HepG2 (cell line): ENCODE measurements around the gene RNF123. TPM values are rescaled to one million over a fixed set of nuclear protein-coding genes. Genes with fewer than 3 reads are reported as not detected.
A peak's percentile ranks its signal among the peaks of the same experiment; 100 is the strongest.

Source experiments
- ARID4A ChIP-seq: sonication (generic); formaldehyde crosslinking; IDR thresholded peaks from 2 replicates; pipeline ENCODE4 v1.5.0; 2020; ENCODE audit warnings: mild to moderate bottlenecking, missing genetic modification reagents, borderline replicate concordance
- DNMT1 ChIP-seq: sonication (generic); formaldehyde crosslinking; IDR thresholded peaks from 2 replicates; pipeline ENCODE4 v1.5.1; 2020; ENCODE audit warnings: mild to moderate bottlenecking, missing genetic modification reagents
- GTF2F1 ChIP-seq: fragments of 150-350 bp; IDR thresholded peaks from 2 replicates; pipeline ENCODE4 v1.6.1; 2014; ENCODE audit warnings: low read length
- KDM5A ChIP-seq: fragments of 200-600 bp; sonication (generic); IDR thresholded peaks from 2 replicates; pipeline ENCODE4 v1.7.0; 2018; ENCODE audit warnings: antibody characterized with exemption, mild to moderate bottlenecking, low read length, borderline replicate concordance
- KMT2A ChIP-seq: sonication (generic); formaldehyde crosslinking; IDR thresholded peaks from 2 replicates; pipeline ENCODE4 v1.4.0; 2020; ENCODE audit warnings: missing genetic modification reagents
- MAF1 ChIP-seq: sonication (generic); formaldehyde crosslinking; IDR thresholded peaks from 2 replicates; pipeline ENCODE4 v1.5.0; 2020; ENCODE audit warnings: missing genetic modification reagents, borderline replicate concordance
- NFATC3 ChIP-seq: sonication (generic); formaldehyde crosslinking; IDR thresholded peaks from 2 replicates; pipeline ENCODE4 v1.5.1; 2020; ENCODE audit warnings: mild to moderate bottlenecking, missing genetic modification reagents
- NPAS2 ChIP-seq: sonication (generic); formaldehyde crosslinking; IDR thresholded peaks from 2 replicates; pipeline ENCODE4 v1.8.0; 2022; ENCODE audit warnings: mild to moderate bottlenecking, missing genetic modification reagents, borderline replicate concordance
- NRL ChIP-seq: sonication (generic); formaldehyde crosslinking; IDR thresholded peaks from 2 replicates; pipeline ENCODE4 v1.5.0; 2020; ENCODE audit warnings: missing genetic modification reagents, mild to moderate bottlenecking, moderate library complexity, borderline replicate concordance
- PRDM4 ChIP-seq: sonication (generic); formaldehyde crosslinking; IDR thresholded peaks from 2 replicates; pipeline ENCODE4 v1.9.0; 2021; ENCODE audit warnings: missing genetic modification reagents, borderline replicate concordance
- RFX5 ChIP-seq: IDR thresholded peaks from 2 replicates; pipeline ENCODE4 v1.6.1; 2011; ENCODE audit warnings: low read depth, low read length, improper control_type of control experiment
- SETDB1 ChIP-seq: sonication (generic); formaldehyde crosslinking; IDR thresholded peaks from 2 replicates; pipeline ENCODE4 v1.5.1; 2020; ENCODE audit warnings: missing genetic modification reagents, mild to moderate bottlenecking, borderline replicate concordance
- SOX13 ChIP-seq, 3 experiments: fragments of 450-650 bp in 1 of 3; sonication (generic) in 1 of 3; formaldehyde crosslinking in 1 of 3; IDR thresholded peaks in 2 of 3; conservative IDR thresholded peaks in 1 of 3; 2 replicates each; pipeline versions ENCODE4 v1.5.0 to v1.6.1; 2016 to 2020; ENCODE audit warnings: antibody characterized with exemption in 1 of 3, mild to moderate bottlenecking in 1 of 3, missing compliant biosample characterization in 1 of 3, missing genetic modification reagents in 1 of 3, moderate library complexity in 1 of 3
- ZBTB8A ChIP-seq: sonication (generic); formaldehyde crosslinking; IDR thresholded peaks from 2 replicates; pipeline ENCODE4 v1.4.0; 2020; ENCODE audit warnings: mild to moderate bottlenecking, low read depth, missing genetic modification reagents, borderline replicate concordance
- ZKSCAN5 ChIP-seq: sonication (generic); formaldehyde crosslinking; IDR thresholded peaks from 2 replicates; pipeline ENCODE4 v1.5.1; 2020; ENCODE audit warnings: mild to moderate bottlenecking, missing genetic modification reagents
- ZNF496 ChIP-seq: sonication (generic); formaldehyde crosslinking; IDR thresholded peaks from 2 replicates; pipeline ENCODE4 v1.8.1; 2023; ENCODE audit warnings: mild to moderate bottlenecking, moderate library complexity, missing genetic modification reagents; ENCODE audit not compliant: insufficient replicate concordance
- ZNF501 ChIP-seq: sonication (generic); formaldehyde crosslinking; IDR thresholded peaks from 2 replicates; pipeline ENCODE4 v1.5.1; 2020; ENCODE audit warnings: mild to moderate bottlenecking, moderate library complexity, missing genetic modification reagents
- ZNF563 ChIP-seq: sonication (generic); formaldehyde crosslinking; IDR thresholded peaks from 2 replicates; pipeline ENCODE4 v1.8.0; 2022; ENCODE audit warnings: mild to moderate bottlenecking, moderate library complexity, missing genetic modification reagents
- ZNF766 ChIP-seq: sonication (generic); formaldehyde crosslinking; IDR thresholded peaks from 2 replicates; pipeline ENCODE4 v1.5.0; 2020; ENCODE audit warnings: missing genetic modification reagents, borderline replicate concordance
- polyA plus RNA-seq, 8 experiments: library from polyadenylated mRNA; depleted of rRNA in 3 of 8; stranded (reverse) in 7 of 8; unstranded in 1 of 8; fragments of >200 nt; fragmentation: Illumina TruSeq in 4 of 8; extraction: Trizol in 4 of 8; gene quantifications; 2 replicates each; pipeline versions ENCODE4 v1.2.1 to v1.2.3, GENCODE V29; 2011 to 2016; ENCODE audit warnings: low read depth in 4 of 8, missing spikeins in 1 of 8, mixed read lengths in 1 of 8; ENCODE audit not compliant: insufficient read depth in 1 of 8
- total RNA-seq, 5 experiments: library from RNA; depleted of rRNA; stranded (reverse); fragments of >200 nt; fragmentation: Illumina TruSeq; extraction: Trizol; gene quantifications; 2 replicates each; pipeline ENCODE4 v1.2.3, GENCODE V29; 2016; ENCODE audit warnings: low read depth in 1 of 5
- TF ChIP-seq, protein P1 (sequence below): sonication (generic); formaldehyde crosslinking; IDR thresholded peaks from 2 replicates; pipeline ENCODE4 v1.8.1; 2022; ENCODE audit warnings: mild to moderate bottlenecking, missing genetic modification reagents

The RNF123 gene
- total and polyA plus RNA-seq, 2 of the 13 experiments (the other 11 are each of a cell fraction or from before 2014, with no cell fraction given) = 29.9 to 82.2 TPM

DNA sequence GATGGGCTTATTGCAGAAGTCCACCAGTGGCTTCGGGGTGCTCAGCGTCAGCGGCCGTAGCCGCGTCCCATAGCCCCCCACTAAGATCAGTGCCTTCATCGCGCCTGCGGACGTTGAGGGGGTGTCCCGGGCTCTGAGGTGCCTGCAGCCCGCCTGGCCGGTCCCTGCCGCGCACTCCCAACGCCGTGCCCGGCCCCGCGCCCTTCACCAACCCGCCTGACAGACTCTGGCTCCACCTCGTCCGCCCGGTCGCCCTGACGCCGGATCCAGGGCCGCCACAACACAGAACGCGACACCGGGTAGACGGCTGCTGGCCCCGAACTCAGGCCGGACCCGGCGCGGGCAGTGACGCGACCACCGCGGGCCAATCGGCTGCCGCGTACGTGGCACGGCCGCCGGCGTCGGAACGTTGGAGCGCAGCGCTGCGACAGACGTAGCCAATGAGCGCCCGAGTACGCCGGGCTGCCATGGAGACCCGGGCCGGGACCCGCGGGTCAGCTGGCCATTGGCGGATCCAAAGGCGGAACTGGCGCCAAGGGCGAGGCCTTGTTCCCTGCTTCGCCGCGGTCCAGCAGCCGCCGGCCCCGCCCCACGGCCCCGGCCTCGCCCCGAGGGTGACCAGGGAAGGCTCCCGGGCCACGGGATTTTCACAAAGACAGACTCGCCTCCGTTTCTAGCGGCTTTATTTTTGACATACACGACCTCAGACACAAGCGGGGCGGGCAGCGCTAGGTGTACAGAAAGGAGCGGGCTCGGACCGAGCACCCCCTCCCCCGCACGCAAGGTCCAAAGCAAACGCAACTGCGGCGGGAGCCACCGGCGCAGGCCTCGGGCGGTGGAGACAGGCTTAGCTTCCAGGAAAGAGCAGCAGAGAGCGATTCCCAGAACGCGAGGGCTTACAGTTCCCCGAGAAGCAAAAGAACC is 34.5 kb downstream of the RNF123 start, which contains the start of gene GMPPB (continued):
- TF ChIP-seq ZNF563 (CRISPR knock-in tag) = no peak
- peak; percentile 78 for TF ChIP-seq ZNF501 (CRISPR knock-in tag)
- no peak; the same call in 1 of the 2 replicates for TF ChIP-seq DNMT1
- no peak for TF ChIP-seq ZBTB8A (CRISPR knock-in tag)
- TF ChIP-seq ARID4A = peak; percentile 98; the same call in 1 of the 2 replicates
- no peak for TF ChIP-seq NPAS2 (CRISPR knock-in tag)
- no peak for TF ChIP-seq NFATC3 (CRISPR knock-in tag)
- no peak for TF ChIP-seq GTF2F1
- no peak for TF ChIP-seq ZNF766
- TF ChIP-seq PRDM4 (CRISPR knock-in tag) = no peak
- TF ChIP-seq, protein P1, sequence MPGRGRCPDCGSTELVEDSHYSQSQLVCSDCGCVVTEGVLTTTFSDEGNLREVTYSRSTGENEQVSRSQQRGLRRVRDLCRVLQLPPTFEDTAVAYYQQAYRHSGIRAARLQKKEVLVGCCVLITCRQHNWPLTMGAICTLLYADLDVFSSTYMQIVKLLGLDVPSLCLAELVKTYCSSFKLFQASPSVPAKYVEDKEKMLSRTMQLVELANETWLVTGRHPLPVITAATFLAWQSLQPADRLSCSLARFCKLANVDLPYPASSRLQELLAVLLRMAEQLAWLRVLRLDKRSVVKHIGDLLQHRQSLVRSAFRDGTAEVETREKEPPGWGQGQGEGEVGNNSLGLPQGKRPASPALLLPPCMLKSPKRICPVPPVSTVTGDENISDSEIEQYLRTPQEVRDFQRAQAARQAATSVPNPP (CRISPR knock-in tag) = no peak
- TF ChIP-seq RFX5 = peak; percentile 82
- no peak for TF ChIP-seq ZNF496 (CRISPR knock-in tag)
- TF ChIP-seq MAF1 (CRISPR knock-in tag) = no peak
- TF ChIP-seq NRL = peak; percentile 84; the same call in 1 of the 2 replicates
- no peak for TF ChIP-seq ZKSCAN5 (CRISPR knock-in tag)
- no peak for TF ChIP-seq SETDB1
- peak; percentile 84 for TF ChIP-seq KDM5A
- peak; percentile 51; the same call in 1 of the 2 replicates for TF ChIP-seq KMT2A
- TF ChIP-seq SOX13 (IDR thresholded peaks at IDR 0.05) = no peak
- no peak for TF ChIP-seq SOX13 (CRISPR knock-in tag; conservative IDR thresholded peaks at IDR 0.05 in 1 of 2, IDR thresholded peaks at IDR 0.05 in 1 of 2)
